ENCODE measurements around the gene ZNF646. TPM values are rescaled to one million over a fixed set of nuclear protein-coding genes. Genes with fewer than 3 reads are reported as not detected.
A peak's percentile ranks its signal among the peaks of the same experiment; 100 is the strongest.

The ZNF646 gene
- total RNA-seq, 2 experiments from 2014 or later = 16.7 to 17.4 TPM

DNA sequence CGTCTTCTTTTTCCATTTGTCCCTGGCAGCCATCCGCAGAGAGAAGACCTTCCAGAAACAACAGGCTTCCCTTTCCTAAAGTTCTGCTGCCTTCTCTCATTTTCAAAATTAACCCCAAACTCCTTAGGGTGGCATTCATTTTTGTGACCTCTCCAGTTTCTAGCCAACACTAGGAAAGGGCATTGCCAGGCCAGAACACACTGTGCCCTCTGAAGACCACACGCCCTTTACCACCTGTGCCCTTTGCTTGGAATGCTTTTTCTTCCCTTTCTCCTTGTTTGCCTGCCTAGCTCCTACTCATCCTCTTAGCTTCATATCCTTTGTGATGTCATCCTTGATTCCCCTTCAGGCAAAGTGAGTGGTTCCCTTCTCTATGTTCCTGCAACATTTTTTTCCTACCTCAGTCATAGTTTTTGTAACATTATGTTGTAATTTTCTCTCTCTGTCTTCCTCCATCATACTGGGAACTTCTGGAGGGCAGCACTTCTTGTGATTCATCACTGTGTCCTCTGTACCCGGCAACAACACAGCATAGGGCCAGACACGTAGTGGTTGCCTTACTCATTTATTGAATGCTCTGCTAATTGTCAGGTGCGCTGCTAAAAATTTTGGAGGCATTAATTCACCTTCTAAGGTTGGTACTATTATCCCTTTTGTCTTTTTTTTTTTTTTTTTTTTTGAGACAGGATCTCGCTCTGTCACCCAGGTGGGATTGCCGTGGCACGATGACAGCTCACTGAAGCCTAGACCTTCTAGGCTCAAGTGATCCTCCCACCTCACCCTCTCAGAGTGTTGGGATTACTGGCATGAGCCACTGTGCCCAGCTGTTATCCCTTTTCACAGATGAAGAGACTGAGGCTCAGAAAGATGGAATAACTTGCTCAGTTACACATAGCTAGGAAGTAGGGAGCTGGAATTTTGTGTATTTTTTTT, 44.3 kb downstream of the ZNF646 start:
- Mint-ChIP-seq H3K4me1 (ENCODE audit: low read depth) (peaks cover 28% of the 10 kb centered on the region), H3K36me3 (ENCODE audit: low read depth) (peaks cover 11% of the 10 kb centered on the region)
- intact Hi-C loops (cut with micrococcal nuclease) = no loop called here

DNA sequence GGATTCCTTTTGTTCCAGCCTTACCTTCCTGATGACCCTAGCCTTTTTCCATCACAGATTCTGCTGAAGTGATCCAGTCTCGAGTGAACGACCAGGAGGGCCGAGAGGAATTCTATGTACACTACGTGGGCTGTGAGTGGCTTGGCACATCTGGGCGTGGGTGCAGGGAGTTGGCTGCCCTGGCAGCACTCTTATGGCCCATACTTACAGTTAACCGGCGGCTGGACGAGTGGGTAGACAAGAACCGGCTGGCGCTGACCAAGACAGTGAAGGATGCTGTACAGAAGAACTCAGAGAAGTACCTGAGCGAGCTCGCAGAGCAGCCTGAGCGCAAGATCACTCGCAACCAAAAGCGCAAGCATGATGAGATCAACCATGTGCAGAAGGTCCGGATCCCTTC, 45.9 kb downstream of the ZNF646 start:
- CTCF ChIA-PET = interaction anchor here (3.6 kb wide), 1 partner anchor 22 kb away, joined by 20 read pairs; no protein-coding TSS in a partner anchor
- Mint-ChIP-seq H3K27ac (no peak overlapping the region), H3K9me3 (no peaks in the 10 kb centered on the region), H3K27me3 (ENCODE audit: low read depth) (no peaks in the 10 kb centered on the region), H3K36me3 (ENCODE audit: low read depth) (peaks cover 18% of the 10 kb centered on the region), H3K4me3 (no peak overlapping the region), H3K4me1 (ENCODE audit: low read depth) (peaks cover 21% of the 10 kb centered on the region)
- intact Hi-C loops (cut with micrococcal nuclease) = no loop called here
- no peak for DNase-seq

More for the DNA sequence above, 44.3 kb downstream of the ZNF646 start:
- Mint-ChIP-seq H3K4me3 (peak overlapping the region; percentile 82), H3K27ac (peak overlapping the region; percentile 70), H3K27me3 (ENCODE audit: low read depth) (no peaks in the 10 kb centered on the region), H3K9me3 (no peaks in the 10 kb centered on the region)
- no peak for DNase-seq
- CTCF ChIA-PET = interaction anchor here (1.2 kb wide), 1 partner anchor 46 kb away, joined by 3 read pairs; no protein-coding TSS in a partner anchor

DNA sequence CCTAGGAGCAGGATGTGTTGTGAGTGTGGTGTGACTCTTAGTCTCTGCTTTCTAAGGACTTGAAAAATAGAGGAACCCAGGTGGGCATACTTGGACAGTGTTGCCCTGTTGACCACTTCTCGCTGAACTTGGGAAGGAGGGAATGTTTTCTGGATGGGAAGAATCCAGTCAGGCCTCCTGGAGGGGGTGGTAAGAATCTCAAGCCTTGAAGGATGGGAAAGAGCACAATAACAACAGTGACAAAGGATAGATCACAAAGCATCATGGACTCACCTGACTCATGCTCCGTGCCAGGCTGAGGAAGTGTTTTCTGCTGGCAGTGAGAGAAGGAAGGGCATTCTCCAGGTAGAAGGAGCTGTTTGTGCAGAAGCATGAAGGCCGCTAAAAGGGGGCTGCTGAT, 51.6 kb downstream of the ZNF646 start:
- CTCF ChIA-PET = no interaction called here
- Mint-ChIP-seq H3K4me3 (no peak overlapping the region), H3K27ac (no peak overlapping the region), H3K36me3 (ENCODE audit: low read depth) (peaks cover 27% of the 10 kb centered on the region), H3K4me1 (ENCODE audit: low read depth) (peaks cover 3% of the 10 kb centered on the region), H3K9me3 (no peaks in the 10 kb centered on the region), H3K27me3 (ENCODE audit: low read depth) (no peaks in the 10 kb centered on the region)
- no peak for DNase-seq
- intact Hi-C loops (cut with micrococcal nuclease) = no loop called here

GRCh38 chr16:31127182-31127581, 53.0 kb downstream of the ZNF646 start:
- CTCF ChIA-PET = no interaction called here
- intact Hi-C loops (cut with micrococcal nuclease) = no loop called here

GRCh38 chr16:31128711-31129567, 54.7 kb downstream of the ZNF646 start:
- peak overlapping the region; percentile 50 for H3K27ac Mint-ChIP-seq
- H3K9me3 Mint-ChIP-seq = no peaks in the 10 kb centered on the region
- CTCF ChIA-PET = interaction anchor here (0.5 to 0.9 kb wide), 2 partner anchors 13 to 187 kb away, joined by 4 to 5 read pairs; no protein-coding TSS in a partner anchor

More at GRCh38 chr16:31127182-31127581, 53.0 kb downstream of the ZNF646 start:
- no peak overlapping the region for H3K27ac Mint-ChIP-seq
- no peaks in the 10 kb centered on the region for H3K9me3 Mint-ChIP-seq
- peaks cover 3% of the 10 kb centered on the region for H3K4me1 Mint-ChIP-seq (ENCODE audit: low read depth)
- H3K4me3 Mint-ChIP-seq = no peak overlapping the region
- DNase-seq = no peak
- peaks cover 25% of the 10 kb centered on the region for H3K36me3 Mint-ChIP-seq (ENCODE audit: low read depth)
- no peaks in the 10 kb centered on the region for H3K27me3 Mint-ChIP-seq (ENCODE audit: low read depth)

GRCh38 chr16:31129568-31130335, 55.5 kb downstream of the ZNF646 start:
- H3K4me3 Mint-ChIP-seq = no peak overlapping the region
- CTCF ChIA-PET = interaction anchor here (0.6 to 0.9 kb wide), 2 partner anchors 12 to 171 kb away, joined by 3 to 5 read pairs; no protein-coding TSS in a partner anchor
- DNase-seq = no peak
- H3K4me1 Mint-ChIP-seq (ENCODE audit: low read depth) = peaks cover 3% of the 10 kb centered on the region
- H3K27ac Mint-ChIP-seq = no peak overlapping the region
- H3K9me3 Mint-ChIP-seq = no peaks in the 10 kb centered on the region
- intact Hi-C loops (cut with micrococcal nuclease) = no loop called here
- H3K36me3 Mint-ChIP-seq (ENCODE audit: low read depth) = peaks cover 15% of the 10 kb centered on the region
- no peaks in the 10 kb centered on the region for H3K27me3 Mint-ChIP-seq (ENCODE audit: low read depth)

More at GRCh38 chr16:31128711-31129567, 54.7 kb downstream of the ZNF646 start:
- intact Hi-C loops (cut with micrococcal nuclease) = no loop called here
- Mint-ChIP-seq H3K4me1 (ENCODE audit: low read depth) (peaks cover 3% of the 10 kb centered on the region), H3K4me3 (no peak overlapping the region), H3K36me3 (ENCODE audit: low read depth) (peaks cover 17% of the 10 kb centered on the region), H3K27me3 (ENCODE audit: low read depth) (no peaks in the 10 kb centered on the region)
- no peak for DNase-seq

DNA sequence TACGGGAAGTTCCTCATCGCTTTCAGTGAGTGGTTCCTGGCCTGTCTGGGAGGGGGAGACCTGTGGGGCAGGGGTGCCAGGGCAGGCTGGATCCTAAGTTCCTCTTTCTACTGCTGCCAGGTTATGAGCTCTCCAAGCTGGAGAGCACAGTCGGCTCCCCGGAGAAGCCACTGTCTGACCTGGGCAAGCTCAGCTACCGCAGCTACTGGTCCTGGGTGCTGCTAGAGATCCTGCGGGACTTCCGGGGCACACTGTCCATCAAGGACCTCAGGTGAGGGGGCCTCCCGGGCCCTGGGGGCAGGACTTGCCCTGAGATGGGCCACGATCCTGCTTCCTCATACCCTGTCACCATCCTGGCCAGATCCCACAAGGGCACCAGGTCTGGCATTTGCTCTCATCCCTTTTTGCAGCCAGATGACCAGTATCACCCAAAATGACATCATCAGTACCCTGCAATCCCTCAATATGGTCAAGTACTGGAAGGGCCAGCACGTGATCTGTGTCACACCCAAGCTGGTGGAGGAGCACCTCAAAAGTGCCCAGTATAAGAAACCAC, 56.2 kb downstream of the ZNF646 start:
- H3K4me1 Mint-ChIP-seq (ENCODE audit: low read depth) = peaks cover 3% of the 10 kb centered on the region
- no peak overlapping the region for H3K4me3 Mint-ChIP-seq
- no peak overlapping the region for H3K27ac Mint-ChIP-seq
- no peak for DNase-seq
- no peaks in the 10 kb centered on the region for H3K27me3 Mint-ChIP-seq (ENCODE audit: low read depth)
- CTCF ChIA-PET = no interaction called here
- H3K9me3 Mint-ChIP-seq = no peaks in the 10 kb centered on the region
- intact Hi-C loops (cut with micrococcal nuclease) = no loop called here
- peaks cover 14% of the 10 kb centered on the region for H3K36me3 Mint-ChIP-seq (ENCODE audit: low read depth)

- intact Hi-C loops (cut with micrococcal nuclease) = no loop called here
- CTCF ChIA-PET = no interaction called here
- H3K27me3 Mint-ChIP-seq (ENCODE audit: low read depth) = no peaks in the 10 kb centered on the region
- DNase-seq = no peak
- H3K36me3 Mint-ChIP-seq (ENCODE audit: low read depth) = peaks cover 14% of the 10 kb centered on the region
- no peaks in the 10 kb centered on the region for H3K9me3 Mint-ChIP-seq
- H3K4me1 Mint-ChIP-seq (ENCODE audit: low read depth) = peaks cover 3% of the 10 kb centered on the region
- H3K27ac Mint-ChIP-seq = no peak overlapping the region
- H3K4me3 Mint-ChIP-seq = no peak overlapping the region
These were observed 56.7 kb downstream of the ZNF646 start for GRCh38 chr16:31130899-31131298.

GRCh38 chr16:31131416-31131815, 57.2 kb downstream of the ZNF646 start:
- no peak for DNase-seq
- CTCF ChIA-PET = no interaction called here
- no peak overlapping the region for H3K27ac Mint-ChIP-seq
- peaks cover 3% of the 10 kb centered on the region for H3K4me1 Mint-ChIP-seq (ENCODE audit: low read depth)
- no peaks in the 10 kb centered on the region for H3K9me3 Mint-ChIP-seq
- no peaks in the 10 kb centered on the region for H3K27me3 Mint-ChIP-seq (ENCODE audit: low read depth)
- no peak overlapping the region for H3K4me3 Mint-ChIP-seq
- intact Hi-C loops (cut with micrococcal nuclease) = no loop called here
- peaks cover 9% of the 10 kb centered on the region for H3K36me3 Mint-ChIP-seq (ENCODE audit: low read depth)

DNA sequence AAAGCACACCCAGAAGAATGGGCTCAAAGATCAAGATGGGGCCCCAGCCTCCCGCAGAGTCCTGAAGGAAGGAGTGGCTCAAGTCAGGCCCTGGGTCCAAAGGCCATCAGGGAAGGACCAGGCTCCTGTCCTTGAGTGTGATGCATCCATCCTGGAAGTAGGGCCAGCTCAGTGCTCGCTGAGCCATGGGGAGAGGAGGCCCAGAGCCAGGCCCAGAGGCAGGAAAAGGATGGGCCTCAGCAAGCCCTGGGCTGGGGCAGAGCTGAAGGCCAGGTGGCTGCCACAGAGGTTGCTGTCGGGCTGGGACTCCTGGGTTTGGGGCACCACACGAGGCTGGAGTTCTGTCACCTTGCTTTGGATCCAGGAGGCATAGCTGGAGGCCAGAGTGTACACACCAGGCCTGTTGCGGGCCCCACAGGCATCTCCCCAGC, 57.6 kb downstream of the ZNF646 start:
- intact Hi-C loops (cut with micrococcal nuclease) = no loop called here
- no peak overlapping the region for H3K27ac Mint-ChIP-seq

DNA sequence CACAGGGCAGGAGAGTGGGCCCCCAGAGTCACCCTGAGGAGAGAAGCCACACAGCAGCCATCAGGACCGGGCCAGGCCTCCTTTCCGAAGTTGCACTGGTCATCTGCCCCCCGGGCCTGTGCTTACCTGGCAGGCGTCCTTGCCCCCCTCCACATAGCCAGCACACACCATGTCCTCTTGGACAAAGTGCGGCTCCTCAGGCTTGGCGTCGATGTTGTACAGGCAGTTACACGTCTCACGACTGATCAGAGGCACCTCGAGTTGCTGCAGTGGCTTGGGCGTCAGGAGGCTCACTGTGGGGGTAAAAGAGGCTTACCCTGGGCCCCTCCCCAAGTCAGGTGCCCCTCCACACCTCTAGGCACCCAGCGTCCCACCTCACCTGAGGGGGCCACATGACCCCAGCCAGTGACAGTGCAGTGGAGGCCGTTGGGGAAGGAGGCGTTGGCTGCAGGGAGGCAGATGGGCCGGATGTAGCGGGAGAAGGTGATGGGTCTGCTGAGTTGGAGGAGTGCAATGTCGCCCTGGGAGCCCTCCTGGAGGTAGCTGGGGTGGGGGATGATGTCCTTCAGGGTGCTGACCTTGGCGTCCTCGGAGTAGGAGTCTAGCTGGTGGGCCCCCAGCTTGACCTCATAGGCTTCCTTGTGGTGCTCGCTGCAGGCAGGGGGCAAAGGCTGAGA, 58.2 kb downstream of the ZNF646 start:
- Mint-ChIP-seq H3K4me1 (ENCODE audit: low read depth) (peaks cover 3% of the 10 kb centered on the region), H3K27ac (no peak overlapping the region), H3K27me3 (ENCODE audit: low read depth) (no peaks in the 10 kb centered on the region), H3K9me3 (no peaks in the 10 kb centered on the region), H3K36me3 (ENCODE audit: low read depth) (peaks cover 9% of the 10 kb centered on the region), H3K4me3 (no peak overlapping the region)
- CTCF ChIA-PET = no interaction called here
- intact Hi-C loops (cut with micrococcal nuclease) = no loop called here
- no peak for DNase-seq

More for the DNA sequence above, 57.6 kb downstream of the ZNF646 start:
- Mint-ChIP-seq H3K9me3 (no peaks in the 10 kb centered on the region), H3K27me3 (ENCODE audit: low read depth) (no peaks in the 10 kb centered on the region), H3K4me3 (no peak overlapping the region), H3K36me3 (ENCODE audit: low read depth) (peaks cover 9% of the 10 kb centered on the region), H3K4me1 (ENCODE audit: low read depth) (peaks cover 3% of the 10 kb centered on the region)
- CTCF ChIA-PET = no interaction called here
- no peak for DNase-seq
